HG03469 (cell line): ENCODE measurements around the gene GNG8.
A peak's percentile ranks its signal among the peaks of the same experiment; 100 is the strongest.

Experiments
- ATAC-seq: cut with Tn5 transposase; IDR thresholded peaks from one replicate; pipeline ENCODE4 v1.9.1; 2021; ENCODE audit warnings: mild to moderate bottlenecking, moderate library complexity, moderate number of reproducible peaks; ENCODE audit not compliant: unreplicated experiment

The GNG8 gene

GRCh38 chr19:46635920-46636761, at the start of gene GNG8:
Gene GNG8 (minus strand): TSS chr19:46636202. CDS start chr19:46634682, 1,520 bp downstream.
- ATAC-seq: no peak

GRCh38 chr19:46685189-46685588, 49.2 kb upstream of the GNG8 start:
- ATAC-seq: no peak

GRCh38 chr19:46678110-46678732, 42.2 kb upstream of the GNG8 start:
- ATAC-seq: no peak

- no peak for ATAC-seq
Measured at GRCh38 chr19:46674416-46675178, 38.6 kb upstream of the GNG8 start.

GRCh38 chr19:46670813-46671212, 34.8 kb upstream of the GNG8 start:
- no peak for ATAC-seq

- no peak for ATAC-seq
Measured at GRCh38 chr19:46668662-46669061, 32.7 kb upstream of the GNG8 start.

GRCh38 chr19:46665072-46665471, 29.1 kb upstream of the GNG8 start:
- no peak for ATAC-seq

GRCh38 chr19:46661735-46662592, 26.0 kb upstream of the GNG8 start:
- no peak for ATAC-seq

- ATAC-seq: peak; percentile 78
Measured at GRCh38 chr19:46661020-46661731, 25.2 kb upstream of the GNG8 start, which contains the start of gene DACT3. Gene DACT3 (minus strand): TSS chr19:46661182. CDS start chr19:46661064, 118 bp downstream.

- no peak for ATAC-seq
Measured at GRCh38 chr19:46660551-46661019, 24.6 kb upstream of the GNG8 start.

- no peak for ATAC-seq
Measured at GRCh38 chr19:46660008-46660517, 24.1 kb upstream of the GNG8 start.

GRCh38 chr19:46659151-46660007, 23.4 kb upstream of the GNG8 start:
- ATAC-seq: no peak

- ATAC-seq: no peak
Measured at GRCh38 chr19:46656541-46656940, 20.5 kb upstream of the GNG8 start.

GRCh38 chr19:46654621-46655152, 18.7 kb upstream of the GNG8 start:
- ATAC-seq: no peak

GRCh38 chr19:46650445-46650844, 14.4 kb upstream of the GNG8 start:
- no peak for ATAC-seq

GRCh38 chr19:46648961-46649960, 13.3 kb upstream of the GNG8 start:
- no peak for ATAC-seq
